Adrenal gland (tissue), 12 donors: Measurements from ENCODE around the gene ZNF616. TPM values are rescaled to one million over a fixed set of nuclear protein-coding genes. Genes with fewer than 3 reads are reported as not detected.
"Not testable (repeated sequence)": the region's sequence is repeated elsewhere in the genome, so short reads cannot be mapped to it uniquely, and the experiment has no call there.

Experiments
- DNase-seq, 7 donors: peaks; one replicate each; pipeline ENCODE4 v3.0.0-alpha.2; 2019 to 2020
- H3K27ac ChIP-seq, 5 donors: fragments of 200-600 bp; sonication (generic) in 4 of 5; 1 replicate in 3 of 5; 2 replicates in 2 of 5; pipeline versions ENCODE4 v1.5.1 to v1.8.0; 2016 to 2020; ENCODE audit warnings: mild to moderate bottlenecking in 1 of 5
- H3K27me3 ChIP-seq: fragments of 200-600 bp; 2 replicates; pipeline ENCODE4 v1.8.0; 2021
- H3K36me3 ChIP-seq, 2 donors: fragments of 200-600 bp; replicated peaks in 1 of 2; 1 replicate in 1 of 2; 2 replicates in 1 of 2; pipeline versions ENCODE4 v1.5.1 to v1.8.0; 2018 to 2022
- H3K4me1 ChIP-seq, 2 donors: fragments of 200-600 bp; replicated peaks in 1 of 2; 1 replicate in 1 of 2; 2 replicates in 1 of 2; pipeline versions ENCODE4 v1.5.1 to v1.8.0; 2018 to 2021
- H3K4me3 ChIP-seq, 4 donors: fragments of 200-600 bp; sonication (generic) in 3 of 4; one replicate each; pipeline ENCODE4 v1.5.1; 2016 to 2018
- H3K9me3 ChIP-seq, 3 donors: fragments of 200-600 bp; sonication (generic) in 1 of 3; replicated peaks in 1 of 3; 1 replicate in 2 of 3; 2 replicates in 1 of 3; pipeline versions ENCODE4 v1.5.1 to v1.8.0; 2016 to 2021
- CTCF ChIP-seq, 6 experiments: fragments of 450-650 bp in 4 of 6; fragments of 200-600 bp in 2 of 6; sonication (generic) in 1 of 6; IDR thresholded peaks; 1 replicate in 5 of 6; 2 replicates in 1 of 6; pipeline versions ENCODE4 v1.5.1 to v1.8.0; 2016 to 2021; ENCODE audit warnings: antibody characterized with exemption in 6 of 6, mild to moderate bottlenecking in 2 of 6, moderate library complexity in 1 of 6
- POLR2A ChIP-seq, 2 donors: fragments of 450-650 bp; IDR thresholded peaks; one replicate each; pipeline ENCODE4 v1.6.1; 2017; ENCODE audit warnings: antibody characterized with exemption in 2 of 2, mild to moderate bottlenecking in 2 of 2, moderate library complexity in 1 of 2
- WGBS, 4 donors: extraction: QIAGEN DNeasy Blood & Tissue Kit in 2 of 4; methylation state at CpG; one replicate each; pipeline versions ENCODE4 v1.1.5 to v1.1.7; 2013 to 2017; 5-methylcytosine and 5-hydroxymethylcytosine counted together
- intact Hi-C, 2 donors: fragments of 100-400 bp; cut with DNase I; formaldehyde crosslinking; loops; one replicate each; pipeline versions ENCODE4 v1.14.1 to v1.15.0; 2022 to 2023
- polyA plus RNA-seq, 3 donors: library from polyadenylated mRNA; stranded (reverse); fragments of 200-250 nt in 2 of 3; fragments of 350-450 nt in 1 of 3; fragmentation: Illumina TruSeq in 1 of 3; extraction: RNeasy Lipid Tissue Mini Kit (QIAGEN cat#74804) in 1 of 3; gene quantifications; one replicate each; pipeline ENCODE4 v1.2.3, GENCODE V29; 2013 to 2014
- total RNA-seq, 9 donors: library from RNA; depleted of rRNA in 4 of 9; stranded (reverse); fragments of >200 nt in 4 of 9; fragments of 120-200 nt in 1 of 9; fragmentation: NEBNext Ultra II Directional in 1 of 9; extraction: Animal tissue kit (Norgen Biotek cat#: 25700) in 1 of 9; gene quantifications; one replicate each; pipeline versions ENCODE4 v1.1.0 to v1.2.4, GENCODE V29; 2013 to 2023
- donor health status: healthy with polysubstance abuse.
- donor health status: Bipolar disorder and iron deficiency.
- donor health status: DM: yes; HTN: yes; CAD: no.
- donor health status: DM: no; HTN: no; CAD: no.
- donor health status: DM: no; HTN: no; CAD: no.
- donor health status: DM: yes; HTN: yes; CAD: no.

ZNF616 gene
- total and polyA plus RNA-seq, 12 donors: 5.2 to 55.4 (median 15.1) TPM

- intact Hi-C loops: no loop called here
- H3K9me3 ChIP-seq: peaks cover 0 to 7% (median 0%) of the 10 kb centered on the region in 3 donors
- 87 to 91% (median 88%) methylated on average over 2 of the region's 2 CpGs for WGBS, 4 donors
These were observed 40.1 kb downstream of the ZNF616 start for GRCh38 chr19:52099497-52100138.

GRCh38 chr19:52096416-52096815 is 43.3 kb downstream of the ZNF616 start:
- peak overlapping the region in 3 of 5 donors; percentile 38 to 57 (median 47) for H3K27ac ChIP-seq
- intact Hi-C loops, H3K9me3 ChIP-seq, H3K36me3 ChIP-seq, DNase-seq, H3K27me3 ChIP-seq: not testable (repeated sequence)
- 82 to 99% (median 89%) methylated on average over 3 of the region's 3 CpGs for WGBS, 4 donors
- H3K4me1 ChIP-seq: peaks cover 14 to 16% of the 10 kb centered on the region in 2 donors
- H3K4me3 ChIP-seq: peak overlapping the region in 1 of 4 donors; percentile 79

More at GRCh38 chr19:52099497-52100138, 40.1 kb downstream of the ZNF616 start:
- Histone ChIP-seq H3K27me3 (no peaks in the 10 kb centered on the region), H3K4me3 (no peak overlapping the region), H3K4me1 (peaks cover under 1 to 6% of the 10 kb centered on the region in 2 donors), H3K27ac (no peak overlapping the region), H3K36me3 (no peaks in the 10 kb centered on the region)
- TF ChIP-seq CTCF (IDR thresholded peaks at IDR 0.05): no peak
- no peak for TF ChIP-seq POLR2A (IDR thresholded peaks at IDR 0.05)
- peak in 1 of 7 donors; percentile 18 for DNase-seq

- H3K4me3 ChIP-seq: peak within 1 kb of the TSS; percentile 64 to 85 (median 82)
- peak within 1 kb of the TSS; percentile 30 to 83 (median 57) for H3K27ac ChIP-seq
- peaks cover 0 to 4% (median 0%) of the 10 kb centered on the region in 3 donors for H3K9me3 ChIP-seq
- H3K4me1 ChIP-seq: peaks cover 14 to 16% of the 10 kb centered on the region in 2 donors
- intact Hi-C loops: no loop called here
- no peaks in the 10 kb centered on the region for H3K27me3 ChIP-seq
- WGBS, 4 donors: 0 to 1% (median 1%) methylated on average over 46 to 59 of the region's 59 CpGs
- H3K36me3 ChIP-seq: no peaks in the 10 kb centered on the region
- no peak for TF ChIP-seq CTCF (IDR thresholded peaks at IDR 0.05)
- TF ChIP-seq POLR2A (IDR thresholded peaks at IDR 0.05): peak; percentile 24 to 82
- peak; percentile 95 to 98 (median 97) for DNase-seq
These were observed 44.3 kb downstream of the ZNF616 start, which contains the start of gene ZNF841 for GRCh38 chr19:52095172-52096014. ZNF841 (minus strand) TSS chr19:52095765; CDS start chr19:52084801, 10,964 bp downstream.

GRCh38 chr19:52094526-52095130 is 45.1 kb downstream of the ZNF616 start:
- Histone ChIP-seq H3K4me3 (peak overlapping the region in 3 of 4 donors; percentile 64 to 85 (median 79)), H3K27me3 (no peaks in the 10 kb centered on the region), H3K27ac (peak overlapping the region in 3 of 5 donors; percentile 57 to 83 (median 58)), H3K9me3 (peaks cover 0 to 4% (median 0%) of the 10 kb centered on the region in 3 donors), H3K4me1 (peaks cover 14 to 16% of the 10 kb centered on the region in 2 donors), H3K36me3 (no peaks in the 10 kb centered on the region)
- no peak for DNase-seq
- TF ChIP-seq POLR2A (IDR thresholded peaks at IDR 0.05) (no peak), CTCF (IDR thresholded peaks at IDR 0.05) (no peak)
- intact Hi-C loops: no loop called here
- WGBS, 4 donors: 5 to 8% (median 7%) methylated on average over 12 of the region's 12 CpGs
